Activated CD4-positive, alpha-beta T cell treated with anti-CD3 and anti-CD28 coated beads, Interleukin-2, amount 50 U/mL, for 48 hours (primary cell): ENCODE results near the gene JAG2.

Experiments
- DNase-seq, 2 experiments: peaks; one replicate each; pipeline ENCODE4 v3.0.0-alpha.2; 2020

JAG2 gene

DNA sequence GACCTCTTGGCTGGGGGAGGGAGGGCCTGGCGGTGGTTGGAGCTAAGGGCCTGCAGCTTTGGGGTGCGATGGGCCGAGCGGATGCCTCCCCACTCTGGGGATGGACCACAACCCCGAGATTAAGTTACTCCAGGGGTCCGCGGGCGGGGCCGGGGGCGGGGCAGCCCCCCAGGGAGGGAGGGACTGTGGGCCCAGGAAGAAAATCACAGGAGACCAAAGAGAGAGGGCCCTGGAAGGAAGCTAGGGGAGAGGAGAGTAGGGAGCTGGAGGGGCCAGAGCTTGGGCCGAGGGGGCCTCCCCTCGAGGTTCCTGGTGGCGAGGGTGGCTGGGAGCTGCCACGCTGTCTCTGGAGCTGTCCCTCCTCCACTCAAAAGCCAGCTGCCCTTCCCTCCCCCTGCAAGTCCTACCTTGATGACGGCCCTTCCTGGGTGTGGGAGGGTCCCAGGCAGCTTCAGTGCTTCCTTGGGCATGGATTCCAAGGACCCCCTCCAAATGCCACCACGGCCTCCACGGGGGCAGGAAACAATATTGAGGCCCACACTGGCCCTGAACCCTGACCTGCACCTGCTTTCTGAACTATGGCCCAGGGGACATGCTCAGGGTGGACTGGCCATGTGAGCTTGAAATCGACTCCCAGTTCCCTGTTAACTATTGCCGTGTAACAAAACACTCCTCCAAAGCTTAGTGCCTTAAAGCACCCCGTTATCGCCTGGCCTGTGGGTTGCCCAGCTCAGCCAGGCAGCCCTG is 13.1 kb upstream of the JAG2 start:
- DNase-seq: no peak

- peak; percentile 82 to 83 for DNase-seq
These were observed 12.3 kb upstream of the JAG2 start, which contains the start of gene NUDT14 for GRCh38 chr14:105180592-105181548. NUDT14 (minus strand) TSS chr14:105181312; CDS start chr14:105181209, 103 bp downstream.

- DNase-seq: no peak
These were observed 10.6 kb upstream of the JAG2 start for GRCh38 chr14:105179191-105179590.

- no peak for DNase-seq
These were observed 10.2 kb upstream of the JAG2 start for GRCh38 chr14:105178868-105179140.

DNA sequence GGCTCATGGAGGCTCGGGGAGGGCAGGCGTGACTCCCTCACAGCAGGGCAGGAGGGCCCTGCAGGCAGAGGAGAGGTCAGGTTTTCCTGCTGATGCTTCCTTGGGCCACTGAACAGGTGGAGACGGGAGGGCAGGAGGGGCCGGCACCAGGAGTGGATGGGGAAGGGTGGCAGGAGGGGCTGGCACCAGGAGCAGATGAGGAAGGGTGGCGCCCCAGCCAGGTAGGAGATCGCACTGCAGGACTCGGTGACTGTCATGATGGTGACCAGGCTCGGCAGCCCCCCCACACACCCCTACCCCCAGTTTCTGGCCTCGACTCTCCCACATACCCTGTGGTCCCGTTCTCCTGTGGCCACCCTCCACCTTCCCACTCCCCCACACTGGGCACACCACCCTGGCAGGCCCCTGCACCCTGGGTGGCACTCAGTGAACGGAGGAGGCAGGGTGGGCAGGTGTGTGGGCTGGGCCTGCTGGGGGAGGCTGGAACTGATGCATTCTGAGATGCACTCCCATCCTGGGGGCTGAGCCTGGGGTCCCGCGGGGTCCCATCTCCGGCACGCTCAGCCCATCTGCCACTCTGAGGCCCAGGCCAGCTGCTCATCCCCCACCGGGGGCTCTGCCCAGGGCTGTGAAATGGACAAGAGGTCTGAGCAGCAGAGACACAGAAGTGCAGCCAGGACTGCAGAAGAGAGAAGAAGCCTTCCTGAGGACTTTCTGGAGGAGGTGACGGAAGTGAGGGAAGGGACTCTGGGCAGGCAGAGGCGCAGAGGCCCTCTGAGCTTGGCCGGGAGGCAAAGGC is 9.7 kb upstream of the JAG2 start:
- DNase-seq: no peak

DNA sequence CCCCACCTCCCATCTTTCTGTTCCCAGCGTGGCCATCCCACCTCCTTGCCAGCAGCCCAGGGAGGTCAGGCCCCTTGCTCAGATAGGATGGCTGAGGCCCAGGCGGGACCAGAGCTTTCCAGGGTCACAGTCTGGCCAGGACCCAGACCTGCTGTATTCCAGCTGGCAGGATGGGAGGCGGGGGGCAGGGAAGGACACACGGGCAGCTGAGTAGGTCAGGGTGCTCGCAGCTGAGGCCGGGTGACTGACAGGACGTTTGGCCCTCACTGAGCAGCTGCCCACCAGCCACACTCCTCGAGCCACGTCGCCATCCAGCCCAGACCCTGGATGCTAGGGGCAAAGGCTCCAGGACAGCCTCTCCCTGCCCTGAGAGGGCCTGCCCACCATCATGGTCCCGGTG is 8.5 kb upstream of the JAG2 start:
- DNase-seq: no peak

DNA sequence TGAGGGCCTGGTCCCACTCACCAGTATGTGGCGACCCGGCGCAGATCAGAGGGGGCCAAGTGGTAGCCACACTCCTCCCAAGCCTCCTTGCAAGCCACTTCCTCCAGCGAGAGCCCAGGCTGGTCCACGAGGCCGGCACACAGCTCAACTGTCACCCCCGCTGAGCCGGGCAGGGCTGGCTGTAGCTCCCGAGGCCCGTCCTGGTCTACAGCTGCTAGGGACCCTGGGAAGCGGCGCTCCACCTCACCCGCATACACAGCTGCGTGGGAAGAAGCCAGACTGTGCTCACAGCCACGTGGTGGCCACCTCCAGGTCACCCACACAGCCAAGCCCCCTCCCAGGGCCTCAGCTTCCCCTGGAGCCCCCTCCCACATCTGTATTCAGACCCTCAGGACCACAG is 7.9 kb upstream of the JAG2 start:
- DNase-seq: no peak

- DNase-seq: peak; percentile 35 to 47
These were observed 5.6 kb upstream of the JAG2 start for GRCh38 chr14:105173901-105174894.

DNA sequence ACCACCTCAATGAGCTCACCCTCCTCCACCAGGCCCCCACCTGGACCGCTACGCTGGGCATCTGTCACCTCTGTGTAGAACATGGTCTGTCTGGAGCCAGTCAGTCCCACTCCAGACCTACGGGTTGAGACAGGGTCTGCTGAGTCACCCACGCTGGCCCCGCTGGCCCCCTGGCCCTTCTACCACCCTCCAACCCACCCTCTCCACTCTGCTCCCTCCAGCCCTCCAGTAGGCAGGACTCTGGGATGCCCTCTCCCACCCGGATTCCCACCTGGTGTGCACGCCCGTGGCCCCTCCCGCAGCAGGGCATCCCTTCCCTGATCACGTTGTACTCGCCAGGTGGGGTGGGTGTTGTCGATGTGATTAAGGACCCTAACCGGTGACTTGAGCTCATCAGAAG is 4.6 kb upstream of the JAG2 start:
- DNase-seq: no peak

DNA sequence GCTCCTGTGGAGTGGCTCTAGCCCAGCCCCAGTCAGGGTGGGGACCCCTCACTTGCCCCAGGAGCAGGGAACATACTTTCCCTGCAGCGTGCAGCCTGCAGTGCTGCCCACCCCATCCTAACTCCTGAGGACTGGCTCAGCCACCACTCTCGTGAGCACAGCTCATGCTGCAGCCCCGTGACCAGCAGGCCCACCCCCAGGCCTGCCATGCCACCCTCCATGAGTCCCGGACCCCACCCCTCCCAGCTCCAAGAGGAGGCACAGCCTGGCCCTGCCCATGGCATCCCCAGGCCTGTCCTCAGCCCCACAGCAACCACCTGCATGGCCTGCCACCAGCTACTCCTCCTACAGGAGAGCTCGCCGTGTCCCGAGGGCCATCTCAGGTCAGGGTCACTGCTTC is 3.9 kb upstream of the JAG2 start:
- no peak for DNase-seq

GRCh38 chr14:105171004-105171673 is 2.6 kb upstream of the JAG2 start:
- no peak for DNase-seq

DNA sequence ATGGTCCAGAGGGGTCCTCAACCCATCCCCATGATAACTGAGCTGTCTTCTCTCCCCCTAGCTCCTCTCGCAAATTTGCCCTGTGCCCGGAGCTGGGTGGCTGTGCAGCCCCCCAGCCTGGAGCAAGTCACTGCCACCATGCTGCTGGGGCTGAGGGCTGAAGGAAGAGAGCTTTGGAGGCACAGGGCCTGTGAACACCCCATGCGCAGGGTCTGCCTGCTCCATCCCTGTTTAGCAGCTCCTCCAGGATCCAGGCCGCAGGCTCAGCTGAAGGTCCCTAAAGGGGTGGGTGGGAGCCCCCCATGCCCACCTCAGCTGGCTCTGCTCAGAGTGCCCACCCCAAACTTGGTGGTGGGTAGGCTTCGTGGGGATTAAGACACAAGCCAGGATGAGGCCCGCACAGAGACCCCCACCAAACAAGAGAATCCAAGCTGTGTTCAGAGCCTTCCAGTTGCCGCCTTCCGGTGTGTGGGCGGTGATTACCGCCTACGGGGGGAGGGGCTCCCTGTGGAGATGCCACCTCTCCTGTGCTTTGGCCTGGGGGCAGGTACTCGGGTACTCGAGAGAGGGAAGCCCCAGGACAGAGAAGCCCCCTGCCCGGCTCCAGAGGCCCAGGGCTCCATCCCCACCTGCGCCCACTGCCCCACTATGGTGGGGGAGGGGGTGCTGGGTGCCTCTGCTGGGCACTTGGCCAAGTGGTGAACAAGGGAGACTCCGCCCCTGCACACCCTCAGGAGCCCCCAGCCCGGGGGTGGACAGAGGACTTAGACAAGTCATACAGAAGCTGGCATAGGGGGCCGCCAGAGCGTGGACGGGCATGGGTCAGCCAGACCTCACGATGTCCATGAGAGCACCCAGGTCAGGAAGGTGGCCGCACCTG is 1.4 kb upstream of the JAG2 start:
- DNase-seq: no peak

- peak; percentile 40 to 41 for DNase-seq
These were observed 467 bp upstream of the JAG2 start for GRCh38 chr14:105168979-105169507.

- DNase-seq: no peak
These were observed 519 bp downstream of the JAG2 start for GRCh38 chr14:105168093-105168420.

GRCh38 chr14:105167303-105168092 is 1.1 kb downstream of the JAG2 start:
- DNase-seq: peak in 1 of 2 experiments; percentile 27

- no peak for DNase-seq
These were observed 1.8 kb downstream of the JAG2 start for GRCh38 chr14:105166571-105167302.

GRCh38 chr14:105165761-105166485 is 2.7 kb downstream of the JAG2 start:
- no peak for DNase-seq

DNA sequence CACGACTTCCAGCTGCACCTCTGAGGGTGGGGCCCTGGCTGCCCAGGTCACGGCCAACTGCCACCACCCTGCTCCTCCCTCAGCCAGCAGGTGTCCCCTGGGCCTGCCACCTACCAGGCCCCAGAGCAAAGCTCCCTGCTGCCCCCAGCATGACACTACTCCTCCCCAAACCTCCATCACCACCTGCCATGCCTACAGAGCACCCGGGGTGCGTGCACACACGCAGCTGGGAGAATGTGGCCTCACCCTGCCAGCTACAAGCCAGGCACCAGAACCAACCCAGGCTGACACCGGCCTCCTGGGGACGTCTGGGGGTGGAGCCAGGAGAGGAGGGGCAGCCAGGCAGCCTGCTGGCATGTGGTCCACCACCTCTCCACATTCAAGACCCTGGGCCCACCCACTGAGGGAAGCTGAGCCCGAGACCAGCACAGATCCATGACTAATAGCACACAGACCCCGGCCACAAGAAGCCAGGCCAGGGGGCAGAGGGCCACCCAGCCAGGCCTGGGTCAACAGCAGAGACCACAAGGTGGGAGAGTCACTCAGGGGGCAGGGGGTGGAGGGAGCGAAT is 3.4 kb downstream of the JAG2 start:
- DNase-seq: no peak
